ENCODE measurements around the gene JOSD1. TPM values are rescaled to one million over a fixed set of nuclear protein-coding genes. Genes with fewer than 3 reads are reported as not detected.
A peak's percentile ranks its signal among the peaks of the same experiment; 100 is the strongest.

The JOSD1 gene
- total and polyA plus RNA-seq, 9 of the 15 experiments (the other 6 are each of a cell fraction or from before 2014, with no cell fraction given) = 8.9 to 39.1 (median 30.4) TPM

DNA sequence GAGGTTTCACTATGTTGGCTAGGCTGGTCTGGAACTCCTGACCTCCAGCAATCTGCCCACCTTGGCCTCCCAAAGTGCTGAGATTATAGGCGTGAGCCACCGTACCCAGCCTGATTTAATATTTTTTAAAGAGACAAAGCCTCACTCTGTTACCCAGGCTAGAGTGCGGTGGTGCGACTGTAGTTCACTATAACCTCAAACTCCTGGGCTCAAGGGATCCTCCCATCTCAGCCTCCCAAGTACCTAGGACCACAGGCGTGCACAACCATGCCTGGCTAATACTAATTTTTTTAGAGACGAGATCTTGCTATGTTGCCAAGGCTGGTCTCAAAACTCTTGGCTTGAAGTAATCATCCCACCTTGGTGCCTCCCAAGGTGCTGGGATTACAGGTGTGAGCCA lies 18.5 kb upstream of the JOSD1 start:
- no TSS peak for BruUV-seq (replicated peaks)
- WGBS (ENCODE audit: insufficient coverage, low coverage, missing lambda C conversion rate) = 89% methylated on average over 6 of the region's 6 CpGs
- FAIRE-seq (no peak), DNase-seq (ENCODE audit: extremely low read depth in 1 of 4, low spot score in 3 of 4) (no peak), ATAC-seq (no peak)
- peaks cover 78% of the 10 kb centered on the region; the same call in 2 of the 3 replicates for H3K36me3 ChIP-seq (ENCODE audit: control insufficient read depth, insufficient read depth, low read length)
- in situ Hi-C loops (cut with MboI) = no loop called here
- no peaks in the 10 kb centered on the region for H3K9me3 ChIP-seq (replicated peaks; ENCODE audit: control insufficient read depth, insufficient read depth, low read depth, low read length)
- peaks cover 3% of the 10 kb centered on the region for H3K9me1 ChIP-seq (ENCODE audit: control insufficient read depth, insufficient read depth, low read length)
- H3K27me3 ChIP-seq (ENCODE audit: control insufficient read depth in 2 of 2, insufficient read depth in 2 of 2, low read length in 2 of 2) = no peaks in the 10 kb centered on the region
- H3K4me3 ChIP-seq = no peak overlapping the region
- POLR2A ChIA-PET = no interaction called here
- H4K20me1 ChIP-seq (replicated peaks; ENCODE audit: control insufficient read depth, insufficient read depth, low read length) = peaks cover 28% of the 10 kb centered on the region
- TF ChIP-seq CBX1 (IDR thresholded peaks at IDR 0.05; ENCODE audit: low read depth) = no peak
- no peak for TF ChIP-seq NFE2L1 (tag; IDR thresholded peaks at IDR 0.05; ENCODE audit: borderline replicate concordance, low read depth)
- no peak for TF ChIP-seq ZFPM2 (CRISPR knock-in tag; IDR thresholded peaks at IDR 0.05)
- no peak for TF ChIP-seq PCBP2 (IDR thresholded peaks at IDR 0.05; ENCODE audit: low read depth, low read length, poor library complexity, severe bottlenecking)
- H3K27ac ChIP-seq (ENCODE audit: extremely low read depth, low read depth, low read length) = no peak overlapping the region
- peaks cover 25% of the 10 kb centered on the region for H3K79me2 ChIP-seq (ENCODE audit: control insufficient read depth, insufficient read depth, low read length)
- H3K4me2 ChIP-seq (ENCODE audit: insufficient read depth, low read length) = no peak overlapping the region
- H3K9ac ChIP-seq (ENCODE audit: insufficient read depth in 1 of 2, low read depth in 2 of 2, low read length in 2 of 2) = no peak overlapping the region
- H3K4me1 ChIP-seq (replicated peaks in 1 of 2; ENCODE audit: control insufficient read depth in 2 of 2, insufficient read depth in 2 of 2, low read length in 2 of 2) = peaks cover 16 to 25% of the 10 kb centered on the region in 2 experiments; a peak in 4 of 5 replicates
- intact Hi-C loops (cut with micrococcal nuclease) = no loop called here
- no peak overlapping the region for H2AFZ ChIP-seq (ENCODE audit: low read depth, low read length)
- CTCF ChIA-PET (ENCODE audit: low intra/inter-chr PET ratio) = no interaction called here

DNA sequence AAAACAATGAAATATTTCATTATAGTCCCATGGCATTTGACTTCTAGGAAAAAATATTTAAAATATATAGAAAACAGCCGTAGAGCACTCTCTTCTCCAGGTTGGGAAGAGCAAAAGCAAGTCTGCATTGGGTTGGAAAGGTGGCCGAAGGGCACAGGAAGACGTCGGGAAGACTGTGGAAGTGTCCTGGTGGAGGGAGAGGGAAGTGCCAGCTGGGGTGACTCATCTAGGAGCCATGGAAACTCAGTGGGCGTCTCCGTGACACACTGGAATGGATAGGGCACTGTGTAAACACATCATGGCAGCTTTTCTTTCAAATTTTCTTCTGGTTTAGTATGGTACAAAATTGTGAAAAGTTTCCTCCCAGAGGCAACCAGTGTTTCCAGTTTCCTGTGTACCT lies 17.7 kb upstream of the JOSD1 start:
- Histone ChIP-seq H3K27ac (ENCODE audit: extremely low read depth, low read depth, low read length) (no peak overlapping the region), H3K4me1 (replicated peaks in 1 of 2; ENCODE audit: control insufficient read depth in 2 of 2, insufficient read depth in 2 of 2, low read length in 2 of 2) (peaks cover 22 to 32% of the 10 kb centered on the region in 2 experiments; a peak in 4 of 5 replicates), H3K4me2 (ENCODE audit: insufficient read depth, low read length) (no peak overlapping the region), H3K9me3 (replicated peaks; ENCODE audit: control insufficient read depth, insufficient read depth, low read depth, low read length) (no peaks in the 10 kb centered on the region), H2AFZ (ENCODE audit: low read depth, low read length) (no peak overlapping the region), H3K9me1 (ENCODE audit: control insufficient read depth, insufficient read depth, low read length) (peaks cover 3% of the 10 kb centered on the region), H3K79me2 (ENCODE audit: control insufficient read depth, insufficient read depth, low read length) (peaks cover 32% of the 10 kb centered on the region), H3K27me3 (ENCODE audit: control insufficient read depth in 2 of 2, insufficient read depth in 2 of 2, low read length in 2 of 2) (no peaks in the 10 kb centered on the region), H3K36me3 (ENCODE audit: control insufficient read depth, insufficient read depth, low read length) (peaks cover 70% of the 10 kb centered on the region; the same call in 2 of the 3 replicates), H3K4me3 (no peak overlapping the region), H4K20me1 (replicated peaks; ENCODE audit: control insufficient read depth, insufficient read depth, low read length) (peaks cover 33% of the 10 kb centered on the region), H3K9ac (ENCODE audit: insufficient read depth in 1 of 2, low read depth in 2 of 2, low read length in 2 of 2) (no peak overlapping the region)
- no peak for ATAC-seq
- BruUV-seq (replicated peaks) = no TSS peak
- CTCF ChIA-PET (ENCODE audit: low intra/inter-chr PET ratio) = no interaction called here
- no peak for DNase-seq (ENCODE audit: extremely low read depth in 1 of 4, low spot score in 3 of 4)
- POLR2A ChIA-PET = interaction anchor here (1.5 kb wide), 1 partner anchor 11 kb away, joined by 8 read pairs; no protein-coding TSS in a partner anchor
- WGBS (ENCODE audit: insufficient coverage, low coverage, missing lambda C conversion rate) = 76% methylated on average over 6 of the region's 6 CpGs
- no peak for FAIRE-seq
- in situ Hi-C loops (cut with MboI) (no loop called here), intact Hi-C loops (cut with micrococcal nuclease) (no loop called here)
- TF ChIP-seq JUND (IDR thresholded peaks at IDR 0.05; ENCODE audit: borderline replicate concordance, low read depth, low read length) = 0 out of 2 replicates have a peak, but pooled peaks have one; percentile 18
- no peak for TF ChIP-seq JUND (tag; IDR thresholded peaks at IDR 0.05; ENCODE audit: borderline replicate concordance, low read depth, low read length)
- peak; percentile 33 for TF ChIP-seq RFX1 (IDR thresholded peaks at IDR 0.05)
- peak; percentile 25; the same call in 1 of the 2 replicates for TF ChIP-seq TFAP4 (CRISPR knock-in tag; IDR thresholded peaks at IDR 0.05; ENCODE audit: borderline replicate concordance)
- TF ChIP-seq POU5F1 (IDR thresholded peaks at IDR 0.05; ENCODE audit: borderline replicate concordance, low read depth, low read length, partially characterized antibody) = no peak
- TF ChIP-seq ZNF830 (CRISPR knock-in tag; IDR thresholded peaks at IDR 0.05) = no peak
- no peak for TF ChIP-seq SRSF9 (IDR thresholded peaks at IDR 0.05; ENCODE audit: borderline replicate concordance, low read depth, low read length)
- no peak for TF ChIP-seq NELFE (IDR thresholded peaks at IDR 0.05; ENCODE audit: insufficient read depth, insufficient read length)
- no peak for TF ChIP-seq SRSF3 (IDR thresholded peaks at IDR 0.05; ENCODE audit: insufficient read depth, low read length)
- TF ChIP-seq CTCF (IDR thresholded peaks at IDR 0.05 in 2 of 3, conservative IDR thresholded peaks at IDR 0.05 in 1 of 3; ENCODE audit: insufficient read depth in 2 of 3, low read depth in 1 of 3, low read length in 3 of 3) = peak in 2 of 3 experiments; percentile 6 to 18; a peak in 1 of 6 replicates

All from K562 (cell line).